Measurements from ENCODE around the gene CFAP97.
A peak's percentile ranks its signal among the peaks of the same experiment; 100 is the strongest.

Gene CFAP97

DNA sequence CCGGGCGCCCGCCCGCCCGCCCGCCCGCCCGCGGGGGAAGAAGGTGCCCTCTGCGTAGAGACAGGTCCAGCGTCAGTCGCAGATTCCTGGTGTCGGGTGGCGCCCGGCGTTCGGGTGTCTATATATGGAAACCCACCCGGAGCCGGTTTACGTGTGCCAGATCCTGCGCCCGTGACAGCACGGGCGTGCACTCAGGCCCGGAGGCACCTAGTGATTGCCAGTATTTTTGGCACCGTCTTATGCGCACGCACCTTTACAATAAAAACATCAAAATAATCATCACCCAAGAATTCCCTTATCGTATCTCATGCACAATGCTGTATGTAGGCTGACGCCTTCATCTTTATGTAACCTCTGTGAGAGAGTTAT lies 60.2 kb downstream of the CFAP97 start:
- Histone ChIP-seq H3K27ac (ENCODE audit: low read depth, low read length) (no peak overlapping the region), H3K4me1 (ENCODE audit: control insufficient read depth in 1 of 2, insufficient read depth in 2 of 2, low read length in 2 of 2) (peaks cover 9 to 11% of the 10 kb centered on the region in 2 donors), H3K9ac (ENCODE audit: low read depth in 1 of 2, low read length in 2 of 2) (peak overlapping the region; percentile 4 to 57), H3K27me3 (ENCODE audit: control insufficient read depth in 1 of 2, insufficient read depth in 2 of 2, low read length in 2 of 2) (peaks cover 0 to 3% of the 10 kb centered on the region in 2 donors), H3K9me3 (ENCODE audit: control insufficient read depth in 1 of 2, low read length in 2 of 2) (no peaks in the 10 kb centered on the region), H3K36me3 (ENCODE audit: control insufficient read depth in 1 of 2, insufficient read depth in 2 of 2, low read length in 2 of 2) (peaks cover 0 to 3% of the 10 kb centered on the region in 2 donors), H3K4me3 (ENCODE audit: low read depth in 1 of 2, low read length in 2 of 2) (peak overlapping the region; percentile 65 to 78)

DNA sequence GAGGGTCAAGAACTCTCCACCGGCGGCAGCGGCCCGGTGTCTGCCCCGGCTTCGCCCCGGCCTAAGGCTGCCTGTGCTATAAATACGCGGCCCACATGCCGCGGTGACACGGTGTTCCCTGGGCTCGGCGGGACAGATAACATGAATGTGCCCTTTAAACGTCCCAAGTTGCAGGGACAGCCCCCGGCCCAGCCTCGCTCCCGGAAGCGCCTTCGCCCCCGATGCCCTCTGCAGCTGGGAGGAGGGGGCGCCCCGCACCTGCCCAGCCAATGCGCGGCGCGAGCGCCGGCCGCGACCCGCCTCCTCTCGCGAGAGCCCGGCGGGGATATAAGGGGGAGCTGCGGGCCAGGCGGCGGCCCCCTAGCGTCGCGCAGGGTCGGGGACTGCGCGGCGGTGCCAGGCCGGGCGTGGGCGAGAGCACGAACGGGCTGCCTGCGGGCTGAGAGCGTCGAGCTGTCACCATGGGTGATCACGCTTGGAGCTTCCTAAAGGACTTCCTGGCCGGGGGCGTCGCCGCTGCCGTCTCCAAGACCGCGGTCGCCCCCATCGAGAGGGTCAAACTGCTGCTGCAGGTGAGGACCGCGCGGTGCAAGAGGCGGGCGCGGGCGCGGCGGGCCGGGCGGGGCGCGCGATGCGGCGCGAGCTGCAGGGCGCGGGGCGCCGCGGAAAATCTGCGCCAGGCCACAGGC lies 60.7 kb downstream of the CFAP97 start, which contains the start of gene SLC25A4:
TSS of gene SLC25A4 (plus strand) at position 355 of the 689 bp plus-strand sequence. CDS start at position 462, 107 bp downstream.
- peak within 1 kb of the TSS; percentile 57 to 69 for H3K9ac ChIP-seq (ENCODE audit: low read depth in 1 of 2, low read length in 2 of 2)
- no peaks in the 10 kb centered on the region for H3K9me3 ChIP-seq (ENCODE audit: control insufficient read depth in 1 of 2, low read length in 2 of 2)
- H3K4me3 ChIP-seq (ENCODE audit: low read depth in 1 of 2, low read length in 2 of 2) = peak within 1 kb of the TSS; percentile 76 to 78
- peaks cover 0 to 3% of the 10 kb centered on the region in 2 donors for H3K27me3 ChIP-seq (ENCODE audit: control insufficient read depth in 1 of 2, insufficient read depth in 2 of 2, low read length in 2 of 2)
- H3K27ac ChIP-seq (ENCODE audit: low read depth, low read length) = peak within 1 kb of the TSS; percentile 68
- H3K4me1 ChIP-seq (ENCODE audit: control insufficient read depth in 1 of 2, insufficient read depth in 2 of 2, low read length in 2 of 2) = peaks cover 9 to 11% of the 10 kb centered on the region in 2 donors
- H3K36me3 ChIP-seq (ENCODE audit: control insufficient read depth in 1 of 2, insufficient read depth in 2 of 2, low read length in 2 of 2) = peaks cover 0 to 3% of the 10 kb centered on the region in 2 donors

DNA sequence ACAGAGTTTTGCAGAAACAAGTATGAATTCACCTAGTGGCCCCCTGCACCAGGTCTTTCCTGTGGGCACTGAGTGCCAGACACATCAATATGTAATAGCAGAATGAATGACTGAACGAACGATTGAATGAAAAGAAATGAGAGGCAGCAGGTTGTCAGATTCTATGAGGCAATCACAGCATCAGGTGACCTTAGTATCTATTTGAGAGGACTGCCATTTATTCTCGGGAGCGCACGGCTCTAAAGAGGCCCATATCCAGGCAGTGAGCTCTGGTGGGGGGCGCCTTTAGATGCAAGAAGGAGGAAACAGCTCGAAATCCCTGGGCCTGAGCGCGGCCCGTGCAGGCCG lies 61.3 kb downstream of the CFAP97 start:
- Histone ChIP-seq H3K27me3 (ENCODE audit: control insufficient read depth in 1 of 2, insufficient read depth in 2 of 2, low read length in 2 of 2) (peaks cover 0 to 3% of the 10 kb centered on the region in 2 donors), H3K4me1 (ENCODE audit: control insufficient read depth in 1 of 2, insufficient read depth in 2 of 2, low read length in 2 of 2) (peaks cover 9 to 11% of the 10 kb centered on the region in 2 donors), H3K27ac (ENCODE audit: low read depth, low read length) (peak overlapping the region; percentile 68), H3K9ac (ENCODE audit: low read depth in 1 of 2, low read length in 2 of 2) (peak overlapping the region; percentile 57 to 69), H3K9me3 (ENCODE audit: control insufficient read depth in 1 of 2, low read length in 2 of 2) (no peaks in the 10 kb centered on the region), H3K4me3 (ENCODE audit: low read depth in 1 of 2, low read length in 2 of 2) (peak overlapping the region; percentile 76 to 78), H3K36me3 (ENCODE audit: control insufficient read depth in 1 of 2, insufficient read depth in 2 of 2, low read length in 2 of 2) (peaks cover 0 to 3% of the 10 kb centered on the region in 2 donors)

DNA sequence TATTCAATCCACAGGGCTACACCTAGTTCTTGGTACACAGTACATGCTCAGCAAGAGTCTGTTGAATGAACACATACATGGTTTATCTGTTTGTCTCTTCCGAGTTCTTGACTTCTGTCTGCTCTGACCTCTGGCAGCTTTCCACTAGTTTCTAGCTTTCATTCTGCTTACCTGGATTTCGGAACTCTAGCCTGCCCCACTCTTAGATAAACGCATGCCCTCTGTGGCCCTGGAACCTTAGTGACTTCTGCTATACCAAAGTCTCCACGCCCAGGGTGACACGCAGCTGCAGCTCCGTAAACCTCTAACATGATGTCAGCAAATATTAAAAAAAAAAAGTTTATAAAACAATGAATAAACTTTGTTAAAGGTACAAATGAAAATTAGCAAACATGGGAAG lies 62.0 kb downstream of the CFAP97 start:
- no peak overlapping the region for H3K9ac ChIP-seq (ENCODE audit: low read depth in 1 of 2, low read length in 2 of 2)
- H3K4me3 ChIP-seq (ENCODE audit: low read depth in 1 of 2, low read length in 2 of 2) = no peak overlapping the region
- peaks cover 9 to 11% of the 10 kb centered on the region in 2 donors for H3K4me1 ChIP-seq (ENCODE audit: control insufficient read depth in 1 of 2, insufficient read depth in 2 of 2, low read length in 2 of 2)
- H3K27ac ChIP-seq (ENCODE audit: low read depth, low read length) = no peak overlapping the region
- peaks cover 0 to 3% of the 10 kb centered on the region in 2 donors for H3K27me3 ChIP-seq (ENCODE audit: control insufficient read depth in 1 of 2, insufficient read depth in 2 of 2, low read length in 2 of 2)
- H3K9me3 ChIP-seq (ENCODE audit: control insufficient read depth in 1 of 2, low read length in 2 of 2) = no peaks in the 10 kb centered on the region
- peaks cover 0 to 3% of the 10 kb centered on the region in 2 donors for H3K36me3 ChIP-seq (ENCODE audit: control insufficient read depth in 1 of 2, insufficient read depth in 2 of 2, low read length in 2 of 2)

DNA sequence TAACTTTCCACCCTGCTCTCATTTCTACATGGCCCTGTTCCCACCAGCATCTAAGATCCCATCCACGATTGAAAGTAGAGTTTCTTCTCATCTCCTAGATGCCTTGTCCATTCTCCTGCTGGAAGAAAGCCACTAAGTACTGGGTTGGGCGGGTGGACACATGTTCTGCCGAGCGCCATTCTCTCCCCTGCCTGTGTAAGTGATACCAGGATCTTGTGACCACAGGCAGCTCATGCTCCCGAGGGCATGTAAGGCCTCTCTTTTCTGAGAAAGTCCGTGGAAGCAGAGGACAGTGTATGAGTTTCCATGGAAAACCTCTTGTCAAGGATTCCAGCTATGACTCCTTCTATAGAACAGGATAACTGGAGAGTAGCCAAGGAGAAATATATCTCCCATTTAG lies 64.1 kb downstream of the CFAP97 start:
- H3K27ac ChIP-seq (ENCODE audit: low read depth, low read length) = no peak overlapping the region
- no peak overlapping the region for H3K4me3 ChIP-seq (ENCODE audit: low read depth in 1 of 2, low read length in 2 of 2)
- H3K36me3 ChIP-seq (ENCODE audit: control insufficient read depth in 1 of 2, insufficient read depth in 2 of 2, low read length in 2 of 2) = no peaks in the 10 kb centered on the region
- H3K4me1 ChIP-seq (ENCODE audit: control insufficient read depth in 1 of 2, insufficient read depth in 2 of 2, low read length in 2 of 2) = peaks cover 6 to 11% of the 10 kb centered on the region in 2 donors
- no peaks in the 10 kb centered on the region for H3K9me3 ChIP-seq (ENCODE audit: control insufficient read depth in 1 of 2, low read length in 2 of 2)
- no peak overlapping the region for H3K9ac ChIP-seq (ENCODE audit: low read depth in 1 of 2, low read length in 2 of 2)
- peaks cover 0 to 3% of the 10 kb centered on the region in 2 donors for H3K27me3 ChIP-seq (ENCODE audit: control insufficient read depth in 1 of 2, insufficient read depth in 2 of 2, low read length in 2 of 2)

DNA sequence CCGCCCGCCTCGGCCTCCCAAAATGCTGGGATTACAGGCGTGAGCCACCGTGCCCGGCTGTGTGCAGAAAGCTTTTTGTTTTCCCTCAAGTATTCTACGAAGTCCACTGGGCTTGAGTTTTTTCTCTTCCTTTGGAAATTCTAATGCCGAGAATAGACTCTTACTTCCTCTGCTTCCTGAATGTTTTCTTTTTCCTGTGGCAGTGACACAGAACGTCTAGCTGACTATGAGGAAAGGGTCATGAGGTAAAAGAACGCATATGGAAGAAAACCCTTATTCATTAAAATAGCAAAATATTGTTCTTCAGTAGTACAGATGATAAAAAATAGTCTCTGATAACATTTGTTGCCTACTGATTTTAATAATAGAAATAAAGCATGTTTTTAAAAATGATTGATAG lies 65.6 kb downstream of the CFAP97 start:
- no peaks in the 10 kb centered on the region for H3K36me3 ChIP-seq (ENCODE audit: control insufficient read depth in 1 of 2, insufficient read depth in 2 of 2, low read length in 2 of 2)
- H3K9ac ChIP-seq (ENCODE audit: low read depth in 1 of 2, low read length in 2 of 2) = no peak overlapping the region
- H3K4me3 ChIP-seq (ENCODE audit: low read depth in 1 of 2, low read length in 2 of 2) = no peak overlapping the region
- H3K9me3 ChIP-seq (ENCODE audit: control insufficient read depth in 1 of 2, low read length in 2 of 2) = no peaks in the 10 kb centered on the region
- H3K4me1 ChIP-seq (ENCODE audit: control insufficient read depth in 1 of 2, insufficient read depth in 2 of 2, low read length in 2 of 2) = peaks cover 5 to 6% of the 10 kb centered on the region in 2 donors
- H3K27me3 ChIP-seq (ENCODE audit: control insufficient read depth in 1 of 2, insufficient read depth in 2 of 2, low read length in 2 of 2) = peaks cover 0 to 3% of the 10 kb centered on the region in 2 donors
- no peak overlapping the region for H3K27ac ChIP-seq (ENCODE audit: low read depth, low read length)

DNA sequence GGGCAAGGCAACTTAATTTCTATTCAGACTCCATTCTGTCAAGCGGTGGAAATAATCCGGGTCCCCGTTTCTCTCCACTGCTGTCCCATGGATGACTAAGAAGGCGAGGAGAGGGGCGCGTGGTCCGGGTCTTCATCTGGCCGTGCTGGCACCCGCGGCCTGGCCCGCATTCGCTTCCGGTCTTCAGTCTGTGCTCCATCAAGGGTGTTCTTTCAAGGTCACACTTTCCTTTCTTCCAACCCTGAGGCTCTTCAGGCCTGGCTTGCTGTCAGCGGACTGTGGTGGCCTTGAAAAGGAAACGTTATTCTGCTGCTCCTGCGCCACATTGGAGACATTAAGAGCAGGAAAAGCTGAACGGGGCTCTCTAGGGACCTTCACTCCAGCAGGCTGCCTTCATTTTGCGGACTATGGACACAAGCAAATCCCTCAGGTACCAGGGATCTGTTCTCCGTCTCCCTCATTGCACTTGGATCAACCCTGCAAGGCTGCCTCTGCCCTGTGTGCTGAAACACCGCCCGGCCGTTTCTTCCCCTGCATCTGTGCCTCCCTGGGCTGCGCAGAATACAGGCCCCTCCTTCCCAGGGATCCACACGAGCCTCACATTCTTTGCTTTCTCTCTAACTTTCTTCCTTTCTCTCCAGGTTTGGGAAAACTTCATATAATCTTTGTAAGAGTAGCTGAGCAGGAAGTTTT lies 66.4 kb downstream of the CFAP97 start:
- H3K4me1 ChIP-seq (ENCODE audit: control insufficient read depth in 1 of 2, insufficient read depth in 2 of 2, low read length in 2 of 2) = peaks cover 2 to 3% of the 10 kb centered on the region in 2 donors
- H3K27ac ChIP-seq (ENCODE audit: low read depth, low read length) = no peak overlapping the region
- H3K4me3 ChIP-seq (ENCODE audit: low read depth in 1 of 2, low read length in 2 of 2) = no peak overlapping the region
- H3K9ac ChIP-seq (ENCODE audit: low read depth in 1 of 2, low read length in 2 of 2) = no peak overlapping the region
- peaks cover 0 to 3% of the 10 kb centered on the region in 2 donors for H3K27me3 ChIP-seq (ENCODE audit: control insufficient read depth in 1 of 2, insufficient read depth in 2 of 2, low read length in 2 of 2)
- no peaks in the 10 kb centered on the region for H3K36me3 ChIP-seq (ENCODE audit: control insufficient read depth in 1 of 2, insufficient read depth in 2 of 2, low read length in 2 of 2)
- no peaks in the 10 kb centered on the region for H3K9me3 ChIP-seq (ENCODE audit: control insufficient read depth in 1 of 2, low read length in 2 of 2)

DNA sequence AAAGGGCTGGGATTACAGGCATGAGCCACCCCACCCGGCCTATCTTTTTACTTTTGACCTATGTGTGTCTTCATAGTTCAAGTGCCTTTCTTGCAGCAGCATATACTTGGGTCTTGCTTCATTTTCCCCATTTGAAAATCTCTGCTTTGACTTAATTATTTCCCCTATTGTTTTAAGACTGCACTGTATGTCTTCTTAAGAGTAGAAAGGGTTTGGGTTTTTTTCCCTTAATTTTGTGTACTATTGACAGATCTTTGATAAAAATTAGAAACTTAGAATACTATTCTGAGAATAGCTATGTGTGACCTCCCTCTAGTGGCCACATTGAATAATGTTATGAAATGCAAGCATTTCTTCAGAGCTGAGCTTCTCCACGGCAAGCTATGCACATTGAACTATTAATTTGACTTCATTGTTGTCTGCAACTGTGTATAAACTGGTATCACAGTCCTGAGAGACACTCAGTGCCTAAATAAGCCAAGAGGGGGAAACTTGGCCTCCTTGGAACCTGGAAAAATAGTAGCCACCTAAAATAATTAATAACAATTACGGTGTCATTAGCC lies 69.4 kb downstream of the CFAP97 start:
- H3K27me3 ChIP-seq (ENCODE audit: control insufficient read depth in 1 of 2, insufficient read depth in 2 of 2, low read length in 2 of 2) = no peaks in the 10 kb centered on the region
- H3K4me1 ChIP-seq (ENCODE audit: control insufficient read depth in 1 of 2, insufficient read depth in 2 of 2, low read length in 2 of 2) = no peaks in the 10 kb centered on the region
- no peak overlapping the region for H3K4me3 ChIP-seq (ENCODE audit: low read depth in 1 of 2, low read length in 2 of 2)
- H3K9ac ChIP-seq (ENCODE audit: low read depth in 1 of 2, low read length in 2 of 2) = no peak overlapping the region
- H3K36me3 ChIP-seq (ENCODE audit: control insufficient read depth in 1 of 2, insufficient read depth in 2 of 2, low read length in 2 of 2) = no peaks in the 10 kb centered on the region
- no peaks in the 10 kb centered on the region for H3K9me3 ChIP-seq (ENCODE audit: control insufficient read depth in 1 of 2, low read length in 2 of 2)
- H3K27ac ChIP-seq (ENCODE audit: low read depth, low read length) = no peak overlapping the region

DNA sequence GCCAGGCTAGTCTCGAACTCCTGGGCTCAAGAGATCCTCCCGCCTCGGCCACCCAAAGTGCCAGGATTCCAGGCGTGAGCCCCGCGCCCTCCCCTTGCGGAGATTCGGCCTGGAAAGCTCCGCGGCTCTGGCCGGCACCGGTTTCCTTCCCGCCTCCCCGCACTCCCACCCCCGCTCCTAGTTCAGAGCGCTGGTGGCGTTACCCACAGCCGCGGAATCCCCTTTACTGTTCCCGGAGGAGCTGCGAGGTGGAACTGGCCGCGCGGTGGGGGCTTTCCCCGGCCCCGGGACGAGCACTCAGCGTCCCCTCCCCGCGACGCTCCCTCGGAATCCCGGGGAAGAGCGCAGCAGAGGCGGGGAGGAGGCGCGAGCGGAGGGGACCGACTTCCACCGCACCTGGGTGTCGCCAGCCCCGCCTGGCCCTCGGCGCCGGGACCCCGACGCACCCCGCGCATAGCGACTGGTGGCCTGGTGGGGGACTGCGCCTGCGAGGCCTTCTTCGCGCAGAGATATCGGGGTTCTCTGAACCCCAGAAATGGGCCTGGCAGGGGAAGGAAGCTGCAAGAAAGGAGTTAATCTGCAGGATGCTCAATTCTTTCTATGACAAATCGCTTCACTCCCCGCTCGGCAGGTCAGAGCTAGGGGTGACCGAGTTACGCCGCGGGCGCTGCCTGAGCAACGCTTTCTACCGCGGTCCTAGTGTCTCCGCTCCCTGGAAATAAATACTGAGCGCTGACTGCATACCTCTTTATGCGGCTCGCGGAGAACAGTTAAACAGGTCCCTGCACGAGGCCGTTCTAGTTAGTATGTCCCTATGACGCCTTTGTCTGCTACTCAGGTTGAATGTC lies 75.3 kb downstream of the CFAP97 start:
- Histone ChIP-seq H3K4me1 (ENCODE audit: control insufficient read depth in 1 of 2, insufficient read depth in 2 of 2, low read length in 2 of 2) (peaks cover 5 to 18% of the 10 kb centered on the region in 2 donors), H3K9me3 (ENCODE audit: control insufficient read depth in 1 of 2, low read length in 2 of 2) (no peaks in the 10 kb centered on the region), H3K36me3 (ENCODE audit: control insufficient read depth in 1 of 2, insufficient read depth in 2 of 2, low read length in 2 of 2) (no peaks in the 10 kb centered on the region), H3K4me3 (ENCODE audit: low read depth in 1 of 2, low read length in 2 of 2) (peak overlapping the region; percentile 69 to 75), H3K9ac (ENCODE audit: low read depth in 1 of 2, low read length in 2 of 2) (no peak overlapping the region), H3K27ac (ENCODE audit: low read depth, low read length) (no peak overlapping the region), H3K27me3 (ENCODE audit: control insufficient read depth in 1 of 2, insufficient read depth in 2 of 2, low read length in 2 of 2) (peaks cover 16 to 20% of the 10 kb centered on the region in 2 donors)
